HepG2 (cell line): Measurements from ENCODE around the gene SLC5A4. TPM values are rescaled to one million over a fixed set of nuclear protein-coding genes. Genes with fewer than 3 reads are reported as not detected.

Experiments used
- ATAC-seq: fragments of 200-7000 bp; cut with Tn5 transposase; 3 replicates; pipeline ENCODE4 v1.9.1; 2020; ENCODE audit warnings: mild to moderate bottlenecking, moderate library complexity
- BruUV-seq: library from RNA; stranded (reverse); fragments of 400-500 nt; replicated peaks from 2 replicates; lab custom pipeline; 2021; lab: Mats Ljungman, UMichigan
- CTCF ChIA-PET: fragments of 300-600 bp; formaldehyde crosslinking; extraction: SDS; loops from one replicate; lab custom pipeline; 2021; ENCODE audit warnings: low total read pairs, inconsistent platforms, low intra/inter-chr PET ratio; lab: Yijun Ruan, JAX
- POLR2A ChIA-PET: fragments of 350-600 bp; sonication (Branson Sonifier 250); formaldehyde crosslinking; loops from one replicate; lab custom pipeline; 2020; ENCODE audit warnings: antibody characterized with exemption, inconsistent platforms; lab: Yijun Ruan, JAX
- DNase-seq: peaks from one replicate; pipeline ENCODE4 v3.0.0-alpha.2; 2015; ENCODE audit warnings: low spot score
- FAIRE-seq: peaks from 3 replicates; lab custom pipeline; 2011; peaks lifted over from hg19 to GRCh38; lab: Jason Lieb, UNC
- H2AFZ ChIP-seq: one replicate; pipeline ENCODE4 v1.6.1; 2011; ENCODE audit warnings: low read length, inconsistent platforms
- H3K27ac ChIP-seq: fragments of 300-600 bp; 3 replicates; pipeline ENCODE4 v1.8.0; 2011; ENCODE audit warnings: mixed run types, mild to moderate bottlenecking, mixed read lengths, low read length, inconsistent platforms; ENCODE audit not compliant: insufficient read depth; ENCODE audit errors: extremely low read length
- H3K27me3 ChIP-seq, 2 experiments: fragments of 200-600 bp in 1 of 2; 2 replicates in 1 of 2; 3 replicates in 1 of 2; pipeline versions ENCODE4 v1.6.0 to v1.8.0; 2011; ENCODE audit warnings: low read length in 2 of 2, mild to moderate bottlenecking in 2 of 2, moderate library complexity in 2 of 2, inconsistent platforms in 1 of 2; ENCODE audit not compliant: insufficient read depth in 2 of 2, control insufficient read depth in 1 of 2
- H3K36me3 ChIP-seq, 2 experiments: fragments of 200-600 bp in 1 of 2; replicated peaks in 1 of 2; 2 replicates in 1 of 2; 3 replicates in 1 of 2; pipeline versions ENCODE4 v1.5.1 to v1.8.0; 2011; ENCODE audit warnings: low read length in 2 of 2, inconsistent platforms in 1 of 2; ENCODE audit not compliant: insufficient read depth in 2 of 2, control insufficient read depth in 1 of 2
- H3K4me1 ChIP-seq: 2 replicates; pipeline ENCODE4 v1.5.1; 2012; ENCODE audit warnings: low read length, inconsistent platforms; ENCODE audit not compliant: insufficient read depth
- H3K4me2 ChIP-seq: 2 replicates; pipeline ENCODE4 v1.6.0; 2011; ENCODE audit warnings: low read depth, low read length, inconsistent platforms
- H3K4me3 ChIP-seq, 3 experiments: fragments of 200-600 bp in 1 of 3; sonication (generic), shearing (Covaris generic) in 1 of 3; replicated peaks in 1 of 3; 2 replicates each; pipeline ENCODE4 v1.5.1; 2011 to 2016; ENCODE audit warnings: low read length in 3 of 3, inconsistent platforms in 2 of 3, low read depth in 2 of 3, mild to moderate bottlenecking in 2 of 3, control low read depth in 1 of 3, mixed read lengths in 1 of 3; ENCODE audit not compliant: insufficient read depth in 1 of 3
- H3K79me2 ChIP-seq: one replicate; pipeline ENCODE4 v1.6.1; 2011; ENCODE audit warnings: low read length, inconsistent platforms; ENCODE audit not compliant: insufficient read depth
- H3K9ac ChIP-seq: 2 replicates; pipeline ENCODE4 v1.6.0; 2011; ENCODE audit warnings: mild to moderate bottlenecking, low read depth, low read length, inconsistent platforms; ENCODE audit not compliant: insufficient read depth
- H3K9me3 ChIP-seq: 2 replicates; pipeline ENCODE4 v1.5.1; 2012; ENCODE audit warnings: mild to moderate bottlenecking, low read length
- H4K20me1 ChIP-seq: 2 replicates; pipeline ENCODE4 v1.6.0; 2011; ENCODE audit warnings: inconsistent platforms, mild to moderate bottlenecking, low read length, moderate library complexity; ENCODE audit not compliant: insufficient read depth
- ERF ChIP-seq: IDR thresholded peaks from 2 replicates; pipeline ENCODE4 v1.6.1; 2018; ENCODE audit warnings: missing biosample characterization, missing genetic modification reagents
- ETV5 ChIP-seq: IDR thresholded peaks from 2 replicates; pipeline ENCODE4 v1.6.1; 2018; ENCODE audit warnings: missing biosample characterization, missing genetic modification reagents, inconsistent platforms, borderline replicate concordance
- HMG20A ChIP-seq: IDR thresholded peaks from 2 replicates; pipeline ENCODE4 v1.6.1; 2016; ENCODE audit warnings: borderline replicate concordance
- NFE2 ChIP-seq: sonication (generic); formaldehyde crosslinking; IDR thresholded peaks from 2 replicates; pipeline ENCODE4 v1.4.0; 2020; ENCODE audit warnings: missing genetic modification reagents
- NFE2L2 ChIP-seq: fragments of 150-350 bp; IDR thresholded peaks from 2 replicates; pipeline ENCODE4 v1.6.1; 2014; ENCODE audit warnings: low read length
- SP4 ChIP-seq: sonication (generic); formaldehyde crosslinking; IDR thresholded peaks from 2 replicates; pipeline ENCODE4 v1.8.1; 2023; ENCODE audit warnings: mild to moderate bottlenecking, missing genetic modification reagents
- ZBTB42 ChIP-seq: sonication (generic); formaldehyde crosslinking; IDR thresholded peaks from 2 replicates; pipeline ENCODE4 v1.5.0; 2020; ENCODE audit warnings: mild to moderate bottlenecking, missing genetic modification reagents
- ZNF296 ChIP-seq: sonication (generic); formaldehyde crosslinking; conservative IDR thresholded peaks from 2 replicates; pipeline ENCODE4 v1.5.0; 2020; ENCODE audit warnings: mild to moderate bottlenecking, missing genetic modification reagents
- ZNF317 ChIP-seq: sonication (generic); formaldehyde crosslinking; IDR thresholded peaks from 2 replicates; pipeline ENCODE4 v1.5.0; 2020; ENCODE audit warnings: mild to moderate bottlenecking, missing genetic modification reagents
- ZNF382 ChIP-seq: sonication (generic); formaldehyde crosslinking; IDR thresholded peaks from 2 replicates; pipeline ENCODE4 v1.5.0; 2020; ENCODE audit warnings: missing genetic modification reagents, mild to moderate bottlenecking, borderline replicate concordance
- WGBS: methylation state at CpG from one replicate; pipeline ENCODE4 v1.1.6; 2017; ENCODE audit warnings: low lambda C conversion rate; 5-methylcytosine and 5-hydroxymethylcytosine counted together
- in situ Hi-C: cut with HindIII; loops from 2 replicates; pipeline ENCODE4 v1.10.0; 2017; ENCODE audit warnings: low pct_unique_long_range_greater_than_20kb; ENCODE audit not compliant: extremely low pct_ligation_motif_present
- intact Hi-C: fragments of 100-400 bp; cut with micrococcal nuclease; formaldehyde crosslinking; loops from one replicate; pipeline ENCODE4 v1.10.0; 2022; ENCODE audit not compliant: unreplicated experiment
- polyA plus RNA-seq, 8 experiments: library from polyadenylated mRNA; depleted of rRNA in 3 of 8; stranded (reverse) in 7 of 8; unstranded in 1 of 8; fragments of >200 nt; fragmentation: Illumina TruSeq in 4 of 8; extraction: Trizol in 4 of 8; gene quantifications; 2 replicates each; pipeline versions ENCODE4 v1.2.1 to v1.2.3, GENCODE V29; 2011 to 2016; ENCODE audit warnings: low read depth in 4 of 8, missing spikeins in 1 of 8, mixed read lengths in 1 of 8; ENCODE audit not compliant: insufficient read depth in 1 of 8
- total RNA-seq, 5 experiments: library from RNA; depleted of rRNA; stranded (reverse); fragments of >200 nt; fragmentation: Illumina TruSeq; extraction: Trizol; gene quantifications; 2 replicates each; pipeline ENCODE4 v1.2.3, GENCODE V29; 2016; ENCODE audit warnings: low read depth in 1 of 5
- TF ChIP-seq, protein P1 (sequence below): sonication (generic); formaldehyde crosslinking; IDR thresholded peaks from 2 replicates; pipeline ENCODE4 v1.4.0; 2020; ENCODE audit warnings: missing genetic modification reagents
- TF ChIP-seq, protein P2 (sequence below): sonication (generic); formaldehyde crosslinking; IDR thresholded peaks from 2 replicates; pipeline ENCODE4 v1.9.0; 2021; ENCODE audit warnings: missing genetic modification reagents, borderline replicate concordance

SLC5A4 gene
- total and polyA plus RNA-seq, 2 of the 13 experiments (the other 11 are each of a cell fraction or from before 2014, with no cell fraction given): not detected

DNA sequence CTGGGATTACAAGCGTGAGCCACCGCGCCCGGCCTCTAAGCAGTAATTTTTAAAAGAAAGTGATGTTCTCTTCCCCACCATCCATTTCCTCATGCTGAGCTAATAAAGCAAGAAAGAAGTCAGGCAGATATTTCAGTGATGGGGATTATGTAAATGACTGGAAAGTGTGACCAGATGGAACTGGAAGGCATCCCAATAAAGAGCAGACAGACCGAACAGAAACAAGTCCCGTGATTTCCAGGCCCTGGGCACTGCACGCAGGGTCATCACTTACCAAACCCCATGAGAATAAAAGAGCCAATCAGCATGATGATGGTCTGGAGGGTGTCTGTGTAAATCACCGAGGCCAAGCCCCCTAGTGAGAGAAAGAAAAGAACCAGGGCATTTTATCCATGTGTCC, 18.2 kb downstream of the SLC5A4 start:
- no peak overlapping the region for H3K4me3 ChIP-seq
- DNase-seq: no peak
- in situ Hi-C loops: no loop called here
- H3K9me3 ChIP-seq: no peaks in the 10 kb centered on the region
- no peak overlapping the region for H3K9ac ChIP-seq
- H3K36me3 ChIP-seq: no peaks in the 10 kb centered on the region
- CTCF ChIA-PET: no interaction called here
- 74% methylated on average over 8 of the region's 8 CpGs for WGBS
- intact Hi-C loops: no loop called here
- FAIRE-seq: no peak
- no peak overlapping the region for H3K27ac ChIP-seq
- no peak for ATAC-seq
- no peaks in the 10 kb centered on the region for H3K27me3 ChIP-seq
- no peaks in the 10 kb centered on the region for H4K20me1 ChIP-seq
- H3K79me2 ChIP-seq: no peaks in the 10 kb centered on the region
- POLR2A ChIA-PET: no interaction called here
- no TSS peak for BruUV-seq
- TF ChIP-seq NFE2L2 (no peak), NFE2 (CRISPR knock-in tag) (no peak), HMG20A (CRISPR knock-in tag) (no peak), ZNF382 (no peak), ZBTB42 (no peak), SP4 (CRISPR knock-in tag) (no peak), ERF (no peak), ETV5 (no peak), ZNF317 (CRISPR knock-in tag) (no peak), ZNF296 (CRISPR knock-in tag) (no peak)
- TF ChIP-seq, protein P1, sequence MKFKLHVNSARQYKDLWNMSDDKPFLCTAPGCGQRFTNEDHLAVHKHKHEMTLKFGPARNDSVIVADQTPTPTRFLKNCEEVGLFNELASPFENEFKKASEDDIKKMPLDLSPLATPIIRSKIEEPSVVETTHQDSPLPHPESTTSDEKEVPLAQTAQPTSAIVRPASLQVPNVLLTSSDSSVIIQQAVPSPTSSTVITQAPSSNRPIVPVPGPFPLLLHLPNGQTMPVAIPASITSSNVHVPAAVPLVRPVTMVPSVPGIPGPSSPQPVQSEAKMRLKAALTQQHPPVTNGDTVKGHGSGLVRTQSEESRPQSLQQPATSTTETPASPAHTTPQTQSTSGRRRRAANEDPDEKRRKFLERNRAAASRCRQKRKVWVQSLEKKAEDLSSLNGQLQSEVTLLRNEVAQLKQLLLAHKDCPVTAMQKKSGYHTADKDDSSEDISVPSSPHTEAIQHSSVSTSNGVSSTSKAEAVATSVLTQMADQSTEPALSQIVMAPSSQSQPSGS (CRISPR knock-in tag): no peak
- TF ChIP-seq, protein P2, sequence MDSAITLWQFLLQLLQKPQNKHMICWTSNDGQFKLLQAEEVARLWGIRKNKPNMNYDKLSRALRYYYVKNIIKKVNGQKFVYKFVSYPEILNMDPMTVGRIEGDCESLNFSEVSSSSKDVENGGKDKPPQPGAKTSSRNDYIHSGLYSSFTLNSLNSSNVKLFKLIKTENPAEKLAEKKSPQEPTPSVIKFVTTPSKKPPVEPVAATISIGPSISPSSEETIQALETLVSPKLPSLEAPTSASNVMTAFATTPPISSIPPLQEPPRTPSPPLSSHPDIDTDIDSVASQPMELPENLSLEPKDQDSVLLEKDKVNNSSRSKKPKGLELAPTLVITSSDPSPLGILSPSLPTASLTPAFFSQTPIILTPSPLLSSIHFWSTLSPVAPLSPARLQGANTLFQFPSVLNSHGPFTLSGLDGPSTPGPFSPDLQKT (CRISPR knock-in tag): no peak
- TF ChIP-seq, all 625 proteins: peak for 0
- Histone ChIP-seq H3K4me1 (no peaks in the 10 kb centered on the region), H2AFZ (no peak overlapping the region), H3K4me2 (no peak overlapping the region)
